ENCODE measurements around the gene ILKAP. TPM values are rescaled to one million over a fixed set of nuclear protein-coding genes. Genes with fewer than 3 reads are reported as not detected.
A peak's percentile ranks its signal among the peaks of the same experiment; 100 is the strongest.

The ILKAP gene
- polyA plus RNA-seq, 1 donor, result 47.1 TPM

DNA sequence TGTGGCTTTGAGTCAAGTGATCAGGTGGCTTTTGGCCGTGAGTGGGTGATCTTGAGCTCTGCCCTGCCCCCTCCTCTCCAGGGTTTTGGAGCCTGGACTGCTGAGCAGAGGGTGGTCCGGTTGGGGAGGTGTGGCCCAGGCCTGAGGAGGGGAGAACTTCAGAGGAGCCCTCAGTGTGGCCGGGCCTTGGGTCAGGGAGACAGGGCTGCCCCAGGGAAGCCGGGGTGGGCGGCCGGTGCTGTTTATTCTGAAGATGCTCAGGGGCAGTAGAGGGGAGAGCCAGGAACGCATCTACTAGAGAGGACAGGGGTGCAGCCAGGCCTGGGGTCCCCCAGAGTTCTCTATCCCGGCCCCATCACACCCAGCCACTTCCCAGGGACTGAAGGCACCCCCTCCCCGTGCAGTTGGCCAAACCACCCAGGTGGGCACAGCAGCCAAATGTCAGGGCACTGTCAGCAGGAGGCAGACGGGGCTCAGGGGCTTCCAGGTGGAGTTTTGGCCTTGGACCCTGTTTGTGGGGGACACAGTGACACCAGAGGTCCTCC, 43.8 kb downstream of the ILKAP start:
- peaks cover 2% of the 10 kb centered on the region for H3K9me3 ChIP-seq (ENCODE audit: control insufficient read depth, low read depth, low read length)
- no CpG with 5 or more reads among the region's 10 CpGs for WGBS (ENCODE audit: insufficient coverage, low lambda C conversion rate)
- DNase-seq, result no peak
- no peaks in the 10 kb centered on the region for H3K36me3 ChIP-seq (ENCODE audit: control insufficient read depth, insufficient read depth, low read length)
- H3K4me1 ChIP-seq (ENCODE audit: control insufficient read depth, insufficient read depth, low read length), result peaks cover 3% of the 10 kb centered on the region
- H3K27ac ChIP-seq (ENCODE audit: low read length), result no peak overlapping the region
- H3K27me3 ChIP-seq (ENCODE audit: control insufficient read depth, insufficient read depth, low read length), result peaks cover 49% of the 10 kb centered on the region
- no peak overlapping the region for H3K4me3 ChIP-seq (ENCODE audit: low read length)

DNA sequence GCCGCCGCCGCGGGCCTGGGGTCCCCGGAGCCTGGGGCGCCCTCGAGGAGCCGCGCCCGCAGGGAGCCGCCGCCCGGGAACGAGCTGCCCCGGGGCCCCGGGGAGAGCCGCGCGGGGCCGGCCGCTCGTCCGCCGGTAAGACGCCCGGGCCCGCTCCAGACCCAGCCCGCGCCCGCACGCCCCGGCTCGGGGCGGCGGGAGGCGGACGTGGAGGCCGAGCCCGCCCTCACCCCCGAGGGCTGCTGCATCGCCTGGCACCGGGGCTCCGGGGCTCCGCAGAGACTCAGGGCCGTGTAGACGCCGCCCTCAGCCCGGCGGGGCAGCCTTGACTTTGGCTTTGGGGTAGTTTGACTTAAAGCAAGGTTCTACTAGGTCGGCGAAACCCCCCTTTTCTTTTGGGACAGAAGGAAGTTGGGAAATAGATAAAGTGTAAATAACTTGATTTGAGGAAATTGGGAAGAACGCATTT, 44.4 kb downstream of the ILKAP start:
- peak overlapping the region; percentile 18 for H3K4me3 ChIP-seq (ENCODE audit: low read length)

DNA sequence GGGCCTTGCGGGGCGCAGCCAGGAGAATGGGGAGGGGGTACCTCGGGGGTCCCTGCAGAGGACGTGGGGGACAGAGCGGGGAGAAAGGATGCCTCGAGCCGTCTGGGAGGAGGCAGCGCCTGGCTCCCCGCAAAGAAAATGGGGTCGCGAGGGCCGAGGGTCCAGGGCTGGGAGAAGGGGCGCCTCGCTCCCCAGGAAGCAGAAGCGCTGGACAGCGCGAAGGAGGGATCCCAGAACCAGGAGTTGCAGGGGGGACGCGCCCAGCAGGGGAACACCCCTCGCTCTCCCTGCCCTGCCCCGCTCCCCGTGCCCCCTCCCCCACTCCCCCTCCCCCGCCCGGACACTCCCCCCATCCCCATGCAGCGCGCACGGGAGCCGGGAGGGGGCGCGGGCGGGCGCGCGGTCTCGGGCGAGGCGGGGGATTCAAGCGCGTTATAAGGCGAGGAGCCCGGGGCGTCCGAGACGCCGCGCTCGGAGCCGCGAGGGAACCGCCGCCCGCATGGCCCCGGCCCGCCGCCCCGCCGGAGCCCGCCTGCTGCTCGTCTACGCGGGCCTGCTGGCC, 44.9 kb downstream of the ILKAP start, which contains the start of gene ERFE:
TSS of gene ERFE (plus strand) at position 462 of the 562 bp plus-strand sequence. CDS start at position 500, 38 bp downstream.
- Histone ChIP-seq H3K36me3 (ENCODE audit: control insufficient read depth, insufficient read depth, low read length) (no peaks in the 10 kb centered on the region), H3K4me1 (ENCODE audit: control insufficient read depth, insufficient read depth, low read length) (peaks cover 3% of the 10 kb centered on the region), H3K27ac (ENCODE audit: low read length) (no peak within 1 kb of the TSS), H3K4me3 (ENCODE audit: low read length) (peak within 1 kb of the TSS; percentile 18), H3K9me3 (ENCODE audit: control insufficient read depth, low read depth, low read length) (no peaks in the 10 kb centered on the region), H3K27me3 (ENCODE audit: control insufficient read depth, insufficient read depth, low read length) (peaks cover 41% of the 10 kb centered on the region)
- no CpG with 5 or more reads among the region's 61 CpGs for WGBS (ENCODE audit: insufficient coverage, low lambda C conversion rate)
- no peak for DNase-seq

More for the DNA sequence above, 44.4 kb downstream of the ILKAP start:
- peaks cover 44% of the 10 kb centered on the region for H3K27me3 ChIP-seq (ENCODE audit: control insufficient read depth, insufficient read depth, low read length)
- H3K36me3 ChIP-seq (ENCODE audit: control insufficient read depth, insufficient read depth, low read length), result no peaks in the 10 kb centered on the region
- WGBS (ENCODE audit: insufficient coverage, low lambda C conversion rate), result 0% methylated on average over 1 of the region's 52 CpGs
- H3K9me3 ChIP-seq (ENCODE audit: control insufficient read depth, low read depth, low read length), result peaks cover under 1% of the 10 kb centered on the region
- no peak overlapping the region for H3K27ac ChIP-seq (ENCODE audit: low read length)
- peak in 1 of 2 donors; percentile 41 for DNase-seq
- peaks cover 3% of the 10 kb centered on the region for H3K4me1 ChIP-seq (ENCODE audit: control insufficient read depth, insufficient read depth, low read length)

DNA sequence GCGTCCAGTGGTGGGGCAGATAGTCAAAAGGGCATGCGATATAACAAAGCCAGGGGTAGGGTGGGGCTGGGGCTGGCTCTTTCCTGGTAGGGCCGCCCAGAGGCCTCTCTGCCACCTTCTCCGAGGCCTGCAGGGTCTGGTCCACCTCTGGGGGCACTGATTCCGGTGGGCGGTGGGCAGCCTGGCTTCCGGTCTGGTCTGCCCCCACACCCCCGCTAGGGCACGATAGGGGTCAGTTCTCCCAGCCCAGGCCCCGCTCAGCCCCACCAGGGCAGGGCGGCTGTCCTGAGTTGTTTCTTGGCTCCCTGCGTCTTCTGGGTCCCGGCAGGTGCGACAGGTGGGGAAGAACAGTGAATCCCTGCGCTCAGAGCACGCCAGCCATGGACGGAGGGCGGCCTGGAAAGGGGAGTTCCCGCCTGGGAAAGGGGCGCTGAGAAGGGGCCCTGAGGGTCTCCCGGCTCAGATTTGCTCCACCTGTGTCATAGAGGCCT, 45.4 kb downstream of the ILKAP start:
- H3K36me3 ChIP-seq (ENCODE audit: control insufficient read depth, insufficient read depth, low read length), result no peaks in the 10 kb centered on the region
- H3K4me3 ChIP-seq (ENCODE audit: low read length), result no peak overlapping the region
- H3K9me3 ChIP-seq (ENCODE audit: control insufficient read depth, low read depth, low read length), result no peaks in the 10 kb centered on the region
- H3K27ac ChIP-seq (ENCODE audit: low read length), result no peak overlapping the region
- peaks cover 36% of the 10 kb centered on the region for H3K27me3 ChIP-seq (ENCODE audit: control insufficient read depth, insufficient read depth, low read length)
- no peak for DNase-seq
- no CpG with 5 or more reads among the region's 21 CpGs for WGBS (ENCODE audit: insufficient coverage, low lambda C conversion rate)
- peaks cover 3% of the 10 kb centered on the region for H3K4me1 ChIP-seq (ENCODE audit: control insufficient read depth, insufficient read depth, low read length)

DNA sequence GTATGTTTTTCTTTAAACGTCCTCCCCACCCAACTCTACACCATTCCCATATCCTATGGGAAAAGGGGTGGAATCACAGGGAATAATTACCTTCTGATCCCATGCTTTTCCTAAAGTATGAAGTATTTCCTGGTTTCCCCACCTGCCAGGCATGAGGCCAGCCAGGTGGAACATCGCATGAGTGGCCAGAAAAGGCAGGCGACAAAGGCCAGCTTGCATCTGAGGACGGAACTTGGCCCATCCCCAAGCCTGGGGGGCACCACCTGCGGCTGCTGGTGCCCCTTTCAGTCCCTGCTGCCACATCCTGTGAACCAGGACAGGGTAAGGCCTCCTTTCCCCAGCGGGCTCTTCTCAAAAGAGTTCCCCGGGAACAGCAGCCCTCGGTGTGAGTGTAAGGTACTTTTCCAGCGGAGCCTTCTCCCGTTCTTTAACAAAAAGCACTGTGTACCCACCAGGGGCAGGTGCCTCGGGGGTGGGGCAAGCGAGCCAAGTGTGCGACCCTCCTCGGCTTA, 45.9 kb downstream of the ILKAP start:
- WGBS (ENCODE audit: insufficient coverage, low lambda C conversion rate), result no CpG with 5 or more reads among the region's 14 CpGs
- H3K27me3 ChIP-seq (ENCODE audit: control insufficient read depth, insufficient read depth, low read length), result peaks cover 31% of the 10 kb centered on the region
- H3K4me1 ChIP-seq (ENCODE audit: control insufficient read depth, insufficient read depth, low read length), result peaks cover 3% of the 10 kb centered on the region
- H3K36me3 ChIP-seq (ENCODE audit: control insufficient read depth, insufficient read depth, low read length), result no peaks in the 10 kb centered on the region
- H3K27ac ChIP-seq (ENCODE audit: low read length), result no peak overlapping the region
- no peak for DNase-seq
- no peak overlapping the region for H3K4me3 ChIP-seq (ENCODE audit: low read length)
- H3K9me3 ChIP-seq (ENCODE audit: control insufficient read depth, low read depth, low read length), result no peaks in the 10 kb centered on the region

DNA sequence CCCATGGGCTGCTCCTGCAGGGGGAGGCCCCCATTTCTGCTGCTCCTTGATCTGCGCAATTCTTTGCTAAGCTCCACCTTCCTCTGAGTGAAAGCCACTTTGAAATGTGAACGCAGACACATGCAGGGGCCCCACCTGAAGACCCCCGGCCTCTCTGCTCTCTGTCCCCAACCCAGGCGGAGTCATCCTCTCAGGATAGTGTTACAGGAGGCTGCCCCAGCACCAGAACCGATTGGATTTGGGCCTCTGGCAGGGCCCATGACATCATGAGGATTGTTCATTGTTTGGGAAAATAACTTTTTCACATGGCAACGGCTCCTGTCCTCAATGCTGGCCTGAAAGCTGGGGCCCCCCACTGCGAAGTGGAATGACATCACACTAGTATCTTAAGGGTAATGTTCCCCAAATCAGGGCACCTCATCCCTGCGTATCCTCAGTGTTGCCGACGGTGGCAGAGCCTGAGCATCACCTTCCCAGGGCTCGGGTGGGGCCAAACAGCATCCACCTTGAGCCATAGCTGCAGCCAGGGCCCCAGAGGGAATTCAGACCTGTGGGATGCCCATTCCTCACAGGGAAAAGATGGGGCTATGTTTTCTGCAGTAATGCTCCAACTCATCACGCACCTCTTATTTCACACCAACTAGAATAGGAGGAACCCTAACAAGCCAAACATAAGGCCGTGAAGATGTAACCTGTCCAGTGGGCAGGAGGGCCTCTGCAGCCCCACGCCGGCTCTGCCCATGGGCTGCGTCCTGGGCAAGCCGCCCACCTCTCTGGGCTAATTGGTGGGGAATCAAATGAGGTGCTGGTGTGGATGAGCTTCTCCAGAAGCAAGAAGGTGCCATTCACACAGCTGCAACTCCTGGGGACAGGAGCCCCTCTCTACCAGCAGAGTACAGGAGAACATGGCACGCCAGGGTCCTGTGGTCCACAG, 47.5 kb downstream of the ILKAP start:
- DNase-seq, result no peak
- Histone ChIP-seq H3K36me3 (ENCODE audit: control insufficient read depth, insufficient read depth, low read length) (no peaks in the 10 kb centered on the region), H3K27ac (ENCODE audit: low read length) (no peak overlapping the region)

DNA sequence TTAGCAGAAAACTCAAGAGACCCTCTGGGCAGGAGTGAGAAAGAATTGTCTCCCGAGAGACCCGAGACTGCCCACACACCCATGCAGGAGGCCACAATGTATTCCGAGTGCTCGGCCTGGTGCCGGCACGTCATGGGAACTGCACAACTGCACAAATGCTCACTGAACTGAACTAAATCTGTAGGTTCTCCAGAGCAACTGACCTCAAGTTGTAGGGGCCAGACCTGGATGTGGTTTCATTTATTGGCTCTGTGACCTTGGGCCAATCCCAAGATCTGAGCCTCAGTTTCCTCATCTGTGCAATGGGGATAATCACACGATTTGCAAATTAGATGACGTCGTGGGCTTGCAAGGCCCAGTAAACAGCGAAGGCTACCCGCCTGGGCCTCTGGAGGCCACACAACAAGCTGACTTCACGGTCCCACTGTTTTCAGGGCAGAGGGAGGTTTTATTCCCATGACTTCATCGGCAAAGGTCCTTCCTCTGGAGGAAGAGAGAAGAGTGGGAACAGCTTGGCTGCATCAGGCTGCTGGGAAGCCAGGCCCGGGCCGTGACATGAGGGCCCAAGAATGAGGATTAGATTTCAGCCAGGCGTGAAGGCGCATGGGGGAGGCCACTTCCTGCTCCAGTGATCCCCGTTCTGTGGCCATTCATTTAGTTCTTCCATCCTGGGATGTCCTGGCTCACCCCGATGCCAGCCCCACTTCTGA, 48.3 kb downstream of the ILKAP start:
- no peak for DNase-seq
- no peaks in the 10 kb centered on the region for H3K36me3 ChIP-seq (ENCODE audit: control insufficient read depth, insufficient read depth, low read length)
- peaks cover 3% of the 10 kb centered on the region for H3K4me1 ChIP-seq (ENCODE audit: control insufficient read depth, insufficient read depth, low read length)
- no peak overlapping the region for H3K4me3 ChIP-seq (ENCODE audit: low read length)
- peaks cover 17% of the 10 kb centered on the region for H3K27me3 ChIP-seq (ENCODE audit: control insufficient read depth, insufficient read depth, low read length)
- no peak overlapping the region for H3K27ac ChIP-seq (ENCODE audit: low read length)
- WGBS (ENCODE audit: insufficient coverage, low lambda C conversion rate), result no CpG with 5 or more reads among the region's 19 CpGs
- H3K9me3 ChIP-seq (ENCODE audit: control insufficient read depth, low read depth, low read length), result no peaks in the 10 kb centered on the region

More for the DNA sequence above, 47.5 kb downstream of the ILKAP start:
- Histone ChIP-seq H3K4me1 (ENCODE audit: control insufficient read depth, insufficient read depth, low read length) (peaks cover 3% of the 10 kb centered on the region), H3K4me3 (ENCODE audit: low read length) (no peak overlapping the region), H3K9me3 (ENCODE audit: control insufficient read depth, low read depth, low read length) (no peaks in the 10 kb centered on the region), H3K27me3 (ENCODE audit: control insufficient read depth, insufficient read depth, low read length) (peaks cover 22% of the 10 kb centered on the region)
- no CpG with 5 or more reads among the region's 18 CpGs for WGBS (ENCODE audit: insufficient coverage, low lambda C conversion rate)

DNA sequence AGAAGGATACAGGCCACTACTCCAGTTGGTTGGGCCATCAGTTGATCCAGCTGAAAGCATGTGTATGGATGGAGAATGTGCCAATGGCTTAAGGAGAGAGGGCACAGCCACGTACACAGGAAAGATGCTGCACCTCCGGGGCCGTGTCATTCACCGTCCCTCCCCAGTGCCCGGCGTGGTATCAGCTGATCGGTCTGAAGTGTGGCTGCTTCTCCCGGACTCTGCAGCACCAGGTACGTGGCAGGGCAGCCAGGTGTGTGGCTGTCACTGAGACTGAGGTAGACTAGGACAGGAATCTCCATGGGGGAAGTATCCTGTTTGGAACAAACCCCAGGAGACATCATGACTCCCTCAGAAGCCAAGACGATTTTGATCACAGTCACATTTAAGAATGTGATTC, 48.9 kb downstream of the ILKAP start:
- Histone ChIP-seq H3K27me3 (ENCODE audit: control insufficient read depth, insufficient read depth, low read length) (peaks cover 11% of the 10 kb centered on the region), H3K4me1 (ENCODE audit: control insufficient read depth, insufficient read depth, low read length) (peaks cover 3% of the 10 kb centered on the region), H3K9me3 (ENCODE audit: control insufficient read depth, low read depth, low read length) (no peaks in the 10 kb centered on the region), H3K36me3 (ENCODE audit: control insufficient read depth, insufficient read depth, low read length) (no peaks in the 10 kb centered on the region), H3K27ac (ENCODE audit: low read length) (no peak overlapping the region), H3K4me3 (ENCODE audit: low read length) (no peak overlapping the region)
- WGBS (ENCODE audit: insufficient coverage, low lambda C conversion rate), result 100% methylated on average over 1 of the region's 10 CpGs
- no peak for DNase-seq

DNA sequence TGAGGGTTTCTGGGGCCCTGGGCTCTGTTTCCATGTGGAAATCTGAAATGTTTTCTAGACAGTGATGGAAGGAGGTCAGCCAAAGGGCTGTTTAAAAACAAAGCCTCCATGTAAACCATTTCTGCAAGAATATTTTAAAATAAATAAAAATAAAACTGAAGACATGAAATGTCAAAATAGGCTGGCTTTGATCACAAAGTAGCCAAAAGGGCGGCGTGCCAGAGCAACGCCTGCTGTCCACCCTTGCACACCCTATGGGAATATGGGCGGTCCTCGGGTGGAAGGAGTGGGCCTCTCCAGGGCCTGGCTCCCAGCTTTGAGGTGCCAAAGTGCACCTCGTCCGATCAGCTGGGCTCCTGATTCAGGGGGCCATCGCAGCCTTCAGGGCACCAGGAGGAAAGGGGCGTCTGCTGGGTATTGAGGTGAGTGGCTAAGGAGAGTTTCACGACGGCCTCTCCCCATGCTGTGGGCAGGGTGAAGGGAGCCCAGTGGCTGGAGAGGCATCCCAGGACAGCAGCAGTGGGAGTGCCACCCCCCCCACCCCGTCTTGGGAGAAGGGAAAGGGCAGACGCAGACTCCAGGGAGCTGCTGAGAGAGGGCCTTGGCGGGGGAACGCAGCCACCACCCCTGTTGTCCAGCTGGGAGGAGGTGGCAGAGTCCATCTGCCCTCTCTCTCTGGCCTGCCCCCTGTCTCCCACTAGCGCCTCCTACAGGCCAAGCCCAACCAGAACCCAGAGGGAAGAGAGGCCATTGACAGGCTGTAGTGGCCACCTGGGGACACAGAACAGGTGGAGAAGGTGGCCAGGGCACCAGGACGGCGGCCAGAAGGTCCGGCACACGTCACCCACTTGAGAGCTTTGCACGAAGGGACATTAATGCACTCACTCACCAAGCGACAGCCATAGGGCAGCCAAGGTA, 50.5 kb downstream of the ILKAP start:
- DNase-seq, result no peak
- Histone ChIP-seq H3K36me3 (ENCODE audit: control insufficient read depth, insufficient read depth, low read length) (no peaks in the 10 kb centered on the region), H3K27ac (ENCODE audit: low read length) (no peak overlapping the region), H3K9me3 (ENCODE audit: control insufficient read depth, low read depth, low read length) (no peaks in the 10 kb centered on the region), H3K4me1 (ENCODE audit: control insufficient read depth, insufficient read depth, low read length) (no peaks in the 10 kb centered on the region), H3K27me3 (ENCODE audit: control insufficient read depth, insufficient read depth, low read length) (peaks cover under 1% of the 10 kb centered on the region), H3K4me3 (ENCODE audit: low read length) (no peak overlapping the region)
- WGBS (ENCODE audit: insufficient coverage, low lambda C conversion rate), result no CpG with 5 or more reads among the region's 22 CpGs

All from large intestine (tissue), 3 donors.